Transverse colon (tissue), 4 donors: ENCODE measurements around the gene MIOX.

Source experiments
- CTCF ChIP-seq, 5 experiments: fragments of 200-600 bp in 3 of 5; fragments of 450-650 bp in 2 of 5; sonication (generic) in 3 of 5; IDR thresholded peaks; 1 replicate in 2 of 5; 2 replicates in 3 of 5; pipeline ENCODE4 v1.5.1; 2016 to 2017; ENCODE audit warnings: antibody characterized with exemption in 5 of 5, inconsistent platforms in 3 of 5, mild to moderate bottlenecking in 2 of 5, moderate library complexity in 1 of 5
- POLR2AphosphoS5 ChIP-seq, 3 donors: sonication (generic); formaldehyde crosslinking; IDR thresholded peaks; one replicate each; pipeline ENCODE4 v1.6.1; 2016; ENCODE audit warnings: antibody characterized with exemption in 3 of 3

- TF ChIP-seq CTCF (IDR thresholded peaks at IDR 0.05) (no peak), POLR2AphosphoS5 (IDR thresholded peaks at IDR 0.05) (no peak)
Observed at GRCh38 chr22:50517495-50518260, 31.0 kb downstream of the MIOX start.
